HEK293T (cell line): Measurements from ENCODE around the gene GATA1.

Source experiments
- ARNT ChIP-seq: fragments of 450-650 bp; IDR thresholded peaks from 2 replicates; pipeline ENCODE4 v1.6.1; 2017; ENCODE audit warnings: mild to moderate bottlenecking
- FOXK2 ChIP-seq: fragments of 450-650 bp; IDR thresholded peaks from 2 replicates; pipeline ENCODE4 v1.6.1; 2016; ENCODE audit warnings: mild to moderate bottlenecking

GRCh38 chrX:48782216-48782615, 4.2 kb upstream of the GATA1 start:
- TF ChIP-seq FOXK2 (no peak), ARNT (no peak)
